GM23338 (cell line): Measurements from ENCODE around the gene TINAG. TPM values are rescaled to one million over a fixed set of nuclear protein-coding genes. Genes with fewer than 3 reads are reported as not detected.

Source experiments
- ATAC-seq: fragments of 200-7000 bp; cut with Tn5 transposase; 3 replicates; pipeline ENCODE4 v1.9.1; 2020
- DNase-seq: peaks from one replicate; pipeline ENCODE4 v3.0.0-alpha.2; 2015; ENCODE audit warnings: low spot score
- H2AFZ ChIP-seq: fragments of 200-600 bp; sonication (generic); 2 replicates; pipeline ENCODE4 v1.8.0; 2016; ENCODE audit warnings: antibody characterized with exemption, mild to moderate bottlenecking, moderate library complexity
- H3F3A ChIP-seq: fragments of 200-600 bp; sonication (generic); replicated peaks from 2 replicates; pipeline ENCODE4 v1.8.0; 2017; ENCODE audit warnings: antibody characterized with exemption, mixed run types, low read depth
- H3K27ac ChIP-seq: fragments of 200-600 bp; sonication (generic); 2 replicates; pipeline ENCODE4 v1.6.1; 2016; ENCODE audit warnings: low read depth
- H3K27me3 ChIP-seq: fragments of 200-600 bp; sonication (generic); 2 replicates; pipeline ENCODE4 v1.8.0; 2016; ENCODE audit warnings: mild to moderate bottlenecking, mixed run types, moderate library complexity; ENCODE audit not compliant: insufficient read depth
- H3K36me3 ChIP-seq: fragments of 200-600 bp; sonication (generic); 2 replicates; pipeline ENCODE4 v1.8.0; 2016; ENCODE audit warnings: mild to moderate bottlenecking; ENCODE audit not compliant: insufficient read depth
- H3K4me1 ChIP-seq: fragments of 200-600 bp; sonication (generic); 2 replicates; pipeline ENCODE4 v1.8.0; 2016; ENCODE audit warnings: mild to moderate bottlenecking, moderate library complexity; ENCODE audit not compliant: insufficient read depth
- H3K4me2 ChIP-seq: fragments of 200-600 bp; sonication (generic); 2 replicates; pipeline ENCODE4 v1.7.1; 2017; ENCODE audit warnings: mixed run types
- H3K4me3 ChIP-seq: fragments of 200-600 bp; sonication (generic); 2 replicates; pipeline ENCODE4 v1.6.1; 2016; ENCODE audit warnings: mixed run types
- H3K79me2 ChIP-seq: fragments of 200-600 bp; sonication (generic); replicated peaks from 2 replicates; pipeline ENCODE4 v1.8.0; 2017; ENCODE audit warnings: mild to moderate bottlenecking; ENCODE audit not compliant: insufficient read depth
- H3K9me2 ChIP-seq: fragments of 200-600 bp; sonication (generic); 2 replicates; pipeline ENCODE4 v1.8.0; 2017; ENCODE audit not compliant: insufficient read depth
- H4K20me1 ChIP-seq: fragments of 200-600 bp; sonication (generic); replicated peaks from 2 replicates; pipeline ENCODE4 v1.8.0; 2017; ENCODE audit warnings: mild to moderate bottlenecking; ENCODE audit not compliant: insufficient read depth
- H3K27ac Mint-ChIP-seq: 2 replicates; pipeline ENCODE4 v1.8.0; 2020; ENCODE audit warnings: inconsistent platforms, mild to moderate bottlenecking, moderate library complexity, mixed read lengths
- H3K27me3 Mint-ChIP-seq: 3 replicates; pipeline ENCODE4 v1.8.0; 2022; ENCODE audit warnings: low read depth, mild to moderate bottlenecking, moderate library complexity, mixed read lengths, inconsistent platforms; ENCODE audit not compliant: insufficient read depth, poor library complexity
- H3K36me3 Mint-ChIP-seq: 3 replicates; pipeline ENCODE4 v1.8.0; 2021; ENCODE audit warnings: low read depth, mild to moderate bottlenecking, inconsistent platforms, moderate library complexity, mixed read lengths
- H3K4me1 Mint-ChIP-seq: 3 replicates; pipeline ENCODE4 v1.8.0; 2020; ENCODE audit warnings: mild to moderate bottlenecking, inconsistent platforms, mixed read lengths
- H3K4me3 Mint-ChIP-seq: 3 replicates; pipeline ENCODE4 v1.8.0; 2021; ENCODE audit warnings: moderate library complexity, mild to moderate bottlenecking, inconsistent platforms, mixed read lengths
- H3K9me3 Mint-ChIP-seq: 3 replicates; pipeline ENCODE4 v1.8.0; 2020; ENCODE audit warnings: moderate library complexity, mild to moderate bottlenecking, inconsistent platforms, mixed read lengths
- CREB1 ChIP-seq: fragments of 250-450 bp; sonication (Bioruptor Pico); IDR thresholded peaks from 2 replicates; pipeline ENCODE4 v1.5.0; 2020; ENCODE audit warnings: low read depth, mild to moderate bottlenecking, moderate library complexity
- JUNB ChIP-seq: IDR thresholded peaks from one replicate; pipeline ENCODE4 v1.6.1; 2016; ENCODE audit warnings: antibody characterized with exemption; ENCODE audit not compliant: unreplicated experiment
- NANOG ChIP-seq: IDR thresholded peaks from 2 replicates; pipeline ENCODE4 v1.6.1; 2016; ENCODE audit warnings: antibody characterized with exemption, borderline replicate concordance
- POLR2AphosphoS5 ChIP-seq: IDR thresholded peaks from 2 replicates; pipeline ENCODE4 v1.6.1; 2016; ENCODE audit warnings: antibody characterized with exemption, low read depth
- REST ChIP-seq: IDR thresholded peaks from one replicate; pipeline ENCODE4 v1.6.1; 2018; ENCODE audit warnings: antibody characterized with exemption; ENCODE audit not compliant: unreplicated experiment
- STAT1 ChIP-seq: IDR thresholded peaks from one replicate; pipeline ENCODE4 v1.6.1; 2016; ENCODE audit warnings: antibody characterized with exemption; ENCODE audit not compliant: unreplicated experiment
- ZNF114 ChIP-seq: fragments of 250-450 bp; sonication (Bioruptor Pico); IDR thresholded peaks from 2 replicates; pipeline ENCODE4 v1.5.0; 2020; ENCODE audit warnings: mild to moderate bottlenecking, moderate library complexity
- ZNF331 ChIP-seq: fragments of 250-450 bp; sonication (Bioruptor Pico); IDR thresholded peaks from 2 replicates; pipeline ENCODE4 v1.5.0; 2020; ENCODE audit warnings: low read depth, mild to moderate bottlenecking, moderate library complexity
- polyA plus RNA-seq: library from polyadenylated mRNA; unstranded; fragments of >200 nt; fragmentation: Nextera tagmentation; extraction: Ambion mirVana; gene quantifications from 2 replicates; pipeline ENCODE4 v1.2.1, GENCODE V29; 2016
- total RNA-seq: library from RNA; depleted of rRNA; stranded (reverse); fragments of >200 nt; shearing (Covaris generic); gene quantifications from 2 replicates; pipeline ENCODE4 v1.2.3, GENCODE V29; 2014
- TF ChIP-seq, protein P1 (sequence below), 2 experiments: fragments of 200-600 bp in 1 of 2; sonication (generic) in 1 of 2; conservative IDR thresholded peaks; 2 replicates each; pipeline versions ENCODE4 v1.5.1 to v1.6.1; 2016 to 2017; ENCODE audit warnings: antibody characterized with exemption in 2 of 2, low read depth in 2 of 2, mild to moderate bottlenecking in 2 of 2, moderate library complexity in 1 of 2

The TINAG gene
- total and polyA plus RNA-seq, 2 experiments from 2014 or later = not detected

DNA sequence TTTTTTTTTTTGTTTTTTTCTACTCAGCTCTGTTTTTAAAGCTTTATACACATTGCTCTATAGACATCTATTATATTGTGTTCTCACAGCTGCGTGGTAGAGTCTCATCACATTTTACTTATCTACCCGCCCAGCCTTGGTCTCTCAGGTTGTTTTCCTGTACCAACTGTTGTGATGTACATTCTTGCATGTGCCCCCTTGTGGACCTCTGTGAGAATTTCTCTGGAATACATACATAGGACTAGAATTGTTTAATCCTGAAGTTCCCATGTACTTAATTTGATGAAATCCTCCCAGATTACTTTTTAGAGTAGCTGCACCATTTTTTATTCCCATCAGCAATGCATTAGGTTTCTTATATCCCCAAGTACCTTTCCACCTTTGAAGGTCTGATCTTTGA lies 40.4 kb upstream of the TINAG start:
- H3K4me3 Mint-ChIP-seq = no peak overlapping the region
- Histone ChIP-seq H3K9me2 (0 out of 2 replicates have a peak, but pooled peaks cover 6% of the 10 kb centered on the region), H3K4me2 (no peak overlapping the region), H3K4me3 (no peak overlapping the region), H3K27ac (no peak overlapping the region), H3K27me3 (no peaks in the 10 kb centered on the region), H3F3A (no peaks in the 10 kb centered on the region), H3K79me2 (no peaks in the 10 kb centered on the region), H2AFZ (no peak overlapping the region), H4K20me1 (no peaks in the 10 kb centered on the region), H3K36me3 (no peaks in the 10 kb centered on the region), H3K4me1 (no peaks in the 10 kb centered on the region)
- no peaks in the 10 kb centered on the region for H3K9me3 Mint-ChIP-seq
- no peaks in the 10 kb centered on the region for H3K27me3 Mint-ChIP-seq
- peak; percentile 74 for ATAC-seq
- no peak for TF ChIP-seq NANOG
- TF ChIP-seq STAT1 = no peak
- TF ChIP-seq REST = no peak
- no peak for TF ChIP-seq ZNF331 (CRISPR knock-in tag)
- TF ChIP-seq POLR2AphosphoS5 = no peak
- no peak for TF ChIP-seq JUNB
- TF ChIP-seq CREB1 = no peak
- TF ChIP-seq, protein P1, sequence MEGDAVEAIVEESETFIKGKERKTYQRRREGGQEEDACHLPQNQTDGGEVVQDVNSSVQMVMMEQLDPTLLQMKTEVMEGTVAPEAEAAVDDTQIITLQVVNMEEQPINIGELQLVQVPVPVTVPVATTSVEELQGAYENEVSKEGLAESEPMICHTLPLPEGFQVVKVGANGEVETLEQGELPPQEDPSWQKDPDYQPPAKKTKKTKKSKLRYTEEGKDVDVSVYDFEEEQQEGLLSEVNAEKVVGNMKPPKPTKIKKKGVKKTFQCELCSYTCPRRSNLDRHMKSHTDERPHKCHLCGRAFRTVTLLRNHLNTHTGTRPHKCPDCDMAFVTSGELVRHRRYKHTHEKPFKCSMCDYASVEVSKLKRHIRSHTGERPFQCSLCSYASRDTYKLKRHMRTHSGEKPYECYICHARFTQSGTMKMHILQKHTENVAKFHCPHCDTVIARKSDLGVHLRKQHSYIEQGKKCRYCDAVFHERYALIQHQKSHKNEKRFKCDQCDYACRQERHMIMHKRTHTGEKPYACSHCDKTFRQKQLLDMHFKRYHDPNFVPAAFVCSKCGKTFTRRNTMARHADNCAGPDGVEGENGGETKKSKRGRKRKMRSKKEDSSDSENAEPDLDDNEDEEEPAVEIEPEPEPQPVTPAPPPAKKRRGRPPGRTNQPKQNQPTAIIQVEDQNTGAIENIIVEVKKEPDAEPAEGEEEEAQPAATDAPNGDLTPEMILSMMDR (conservative IDR thresholded peaks at IDR 0.05; ENCODE audit: low read depth in 2 of 2) = peak; percentile 59 to 63
- no peak for TF ChIP-seq ZNF114
- DNase-seq = peak; percentile 81
- no peak overlapping the region for H3K27ac Mint-ChIP-seq
- no peaks in the 10 kb centered on the region for H3K36me3 Mint-ChIP-seq
- H3K4me1 Mint-ChIP-seq = peaks cover 3% of the 10 kb centered on the region; the same call in 2 of the 3 replicates

DNA sequence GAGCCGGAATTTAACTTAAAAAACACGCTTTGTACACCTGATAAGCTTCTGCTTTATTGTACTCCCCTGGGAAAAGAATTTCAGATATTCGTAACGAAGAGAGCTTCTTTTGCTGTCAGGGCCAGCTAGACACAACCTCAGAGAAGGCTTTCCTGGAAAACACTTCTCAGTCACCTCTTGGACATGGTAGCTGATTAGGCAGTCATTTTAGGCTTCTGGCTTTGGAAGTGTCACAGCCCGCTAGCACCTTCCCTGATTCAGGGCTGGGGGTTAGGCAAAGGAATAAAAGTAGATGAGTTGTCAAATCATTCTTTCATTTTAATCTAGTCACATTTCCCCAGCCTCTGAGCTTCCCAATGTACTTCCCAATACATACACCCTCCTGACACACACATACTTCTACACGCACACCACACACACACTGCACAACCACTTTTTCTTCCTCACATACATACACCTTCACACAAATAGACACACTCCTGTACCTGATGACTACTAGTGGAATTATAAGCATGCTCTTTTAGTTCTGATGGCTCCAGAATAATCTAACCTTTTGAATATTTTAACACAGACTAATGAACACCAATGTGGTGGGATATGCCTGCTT lies 34.9 kb upstream of the TINAG start:
- DNase-seq (no peak), ATAC-seq (no peak)
- Mint-ChIP-seq H3K4me3 (no peak overlapping the region), H3K9me3 (no peaks in the 10 kb centered on the region), H3K27ac (no peak overlapping the region), H3K4me1 (no peaks in the 10 kb centered on the region), H3K27me3 (no peaks in the 10 kb centered on the region), H3K36me3 (no peaks in the 10 kb centered on the region)
- Histone ChIP-seq H3K27ac (no peak overlapping the region), H3K79me2 (no peaks in the 10 kb centered on the region), H4K20me1 (no peaks in the 10 kb centered on the region), H2AFZ (no peak overlapping the region), H3F3A (no peaks in the 10 kb centered on the region), H3K4me1 (no peaks in the 10 kb centered on the region), H3K36me3 (no peaks in the 10 kb centered on the region), H3K4me3 (no peak overlapping the region), H3K4me2 (no peak overlapping the region), H3K27me3 (no peaks in the 10 kb centered on the region), H3K9me2 (peaks cover 14% of the 10 kb centered on the region; the same call in 1 of the 2 replicates)
- no peak for TF ChIP-seq STAT1
- TF ChIP-seq, protein P1 (conservative IDR thresholded peaks at IDR 0.05; ENCODE audit: low read depth in 2 of 2) = no peak
